Mesangial cell (primary cell): Measurements from ENCODE around the gene FGF16. TPM values are rescaled to one million over a fixed set of nuclear protein-coding genes. Genes with fewer than 3 reads are reported as not detected.

ENCODE experiments used
- total RNA-seq: library from RNA; depleted of rRNA; stranded (reverse); fragments of >200 nt; gene quantifications from 2 replicates; pipeline ENCODE4 v1.2.3, GENCODE V29; 2015

Gene FGF16
- 0.13 and 0.98 TPM in 2 replicates for total RNA-seq

DNA sequence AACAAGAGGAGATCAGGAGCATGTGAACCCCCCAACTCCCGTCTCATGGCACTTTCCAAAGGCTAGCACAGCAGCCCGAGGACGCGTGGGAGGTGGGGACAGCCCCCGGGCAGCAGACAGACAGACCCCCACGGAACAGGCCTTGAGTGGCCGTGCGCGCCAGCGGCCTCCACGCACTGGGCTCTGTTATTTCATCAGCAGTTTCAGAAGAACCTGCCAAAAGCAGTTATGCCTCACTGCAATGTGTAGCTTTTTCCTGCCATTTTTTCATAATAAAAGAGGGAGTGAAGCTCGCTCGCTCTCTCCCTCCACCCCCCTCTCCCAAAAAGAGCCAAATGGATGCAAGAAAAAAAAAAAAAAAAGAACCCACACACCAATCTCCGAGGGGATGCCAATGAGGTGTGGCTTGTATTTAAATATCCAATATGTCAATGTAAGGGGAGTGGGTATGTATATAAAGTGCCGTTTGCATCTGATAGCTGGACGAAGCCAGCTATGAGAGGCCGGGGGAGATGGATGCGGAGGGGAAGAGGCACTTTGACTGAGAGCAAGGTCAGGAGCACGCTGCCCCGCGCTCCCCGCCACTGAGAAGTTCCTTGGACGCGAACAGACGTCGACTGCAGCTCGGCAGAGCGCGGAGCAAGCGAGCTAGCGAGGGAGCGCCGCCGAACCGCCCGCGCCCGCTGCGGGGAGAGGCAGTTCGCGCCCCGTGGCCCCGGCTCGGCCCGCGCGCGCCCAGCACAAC lies at the start of gene FGF16:
FGF16 (plus strand) TSS at position 482 of the 745 bp plus-strand sequence. CDS start 286 bp downstream, outside the sequence.

